Measurements from ENCODE around the gene SFXN5.

DNA sequence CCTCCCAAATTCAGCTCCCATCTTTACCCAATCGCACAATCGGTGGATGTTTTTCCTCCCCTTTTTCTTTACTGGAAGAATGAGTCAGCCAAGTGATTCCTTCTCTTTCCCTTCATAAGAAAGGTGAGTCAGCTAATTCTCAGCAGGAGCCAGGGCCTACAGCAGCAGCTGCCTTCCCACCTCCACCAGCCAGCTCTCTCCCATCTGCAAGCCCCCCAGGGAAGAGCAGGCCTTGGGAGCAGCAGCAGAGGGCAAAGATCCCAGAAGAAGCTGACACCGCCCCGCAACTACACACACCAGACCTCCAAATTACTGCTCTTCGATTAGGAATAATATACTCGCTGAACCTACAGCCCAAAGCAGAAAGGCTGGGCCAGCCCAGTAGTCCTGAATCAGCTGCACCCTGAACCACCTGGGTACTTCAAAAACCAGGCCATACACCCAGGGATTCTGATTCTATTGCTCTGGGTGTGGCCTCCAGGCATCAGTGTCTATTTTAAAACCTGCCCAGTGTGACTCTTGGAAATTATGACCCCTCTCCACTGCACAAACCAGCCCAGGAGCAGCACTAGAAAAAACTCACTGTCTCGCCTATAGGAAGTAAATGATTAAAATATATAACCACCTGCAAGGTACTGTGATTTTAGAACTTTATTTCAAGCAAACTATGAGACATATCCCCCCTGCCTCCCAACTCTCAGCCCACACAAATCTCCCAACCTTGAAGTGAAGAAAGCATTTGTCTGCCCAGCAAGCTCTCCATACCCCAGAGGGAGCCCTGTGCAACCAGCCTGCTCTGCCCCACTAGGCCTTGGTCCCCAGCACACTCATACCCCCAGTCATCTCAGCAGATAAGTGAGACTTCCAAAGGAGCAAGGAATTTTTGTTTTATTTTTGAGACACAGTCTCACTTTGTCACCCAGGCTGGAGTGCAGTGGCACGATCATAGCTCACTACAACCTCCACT lies 7.3 kb downstream of the SFXN5 start:
- TF ChIP-seq POLR2AphosphoS5 (IDR thresholded peaks at IDR 0.05) (peak; percentile 26), POLR2A (IDR thresholded peaks at IDR 0.05) (no peak)
- TF ChIP-seq, protein P1, sequence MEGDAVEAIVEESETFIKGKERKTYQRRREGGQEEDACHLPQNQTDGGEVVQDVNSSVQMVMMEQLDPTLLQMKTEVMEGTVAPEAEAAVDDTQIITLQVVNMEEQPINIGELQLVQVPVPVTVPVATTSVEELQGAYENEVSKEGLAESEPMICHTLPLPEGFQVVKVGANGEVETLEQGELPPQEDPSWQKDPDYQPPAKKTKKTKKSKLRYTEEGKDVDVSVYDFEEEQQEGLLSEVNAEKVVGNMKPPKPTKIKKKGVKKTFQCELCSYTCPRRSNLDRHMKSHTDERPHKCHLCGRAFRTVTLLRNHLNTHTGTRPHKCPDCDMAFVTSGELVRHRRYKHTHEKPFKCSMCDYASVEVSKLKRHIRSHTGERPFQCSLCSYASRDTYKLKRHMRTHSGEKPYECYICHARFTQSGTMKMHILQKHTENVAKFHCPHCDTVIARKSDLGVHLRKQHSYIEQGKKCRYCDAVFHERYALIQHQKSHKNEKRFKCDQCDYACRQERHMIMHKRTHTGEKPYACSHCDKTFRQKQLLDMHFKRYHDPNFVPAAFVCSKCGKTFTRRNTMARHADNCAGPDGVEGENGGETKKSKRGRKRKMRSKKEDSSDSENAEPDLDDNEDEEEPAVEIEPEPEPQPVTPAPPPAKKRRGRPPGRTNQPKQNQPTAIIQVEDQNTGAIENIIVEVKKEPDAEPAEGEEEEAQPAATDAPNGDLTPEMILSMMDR (IDR thresholded peaks at IDR 0.05), result no peak
